GM18508 (cell line): Measurements from ENCODE around the gene SFRP5.

Source experiments
- ATAC-seq: cut with Tn5 transposase; IDR thresholded peaks from one replicate; pipeline ENCODE4 v1.9.1; 2021; ENCODE audit warnings: moderate number of reproducible peaks; ENCODE audit not compliant: insufficient read depth, unreplicated experiment

Gene SFRP5

GRCh38 chr10:97788552-97789442 is 17.0 kb upstream of the SFRP5 start:
- no peak for ATAC-seq

GRCh38 chr10:97785731-97786130 is 13.9 kb upstream of the SFRP5 start:
- no peak for ATAC-seq

GRCh38 chr10:97785231-97785630 is 13.4 kb upstream of the SFRP5 start:
- no peak for ATAC-seq

- ATAC-seq: no peak
Measured at GRCh38 chr10:97784200-97784810, 12.5 kb upstream of the SFRP5 start.

- ATAC-seq: no peak
Measured at GRCh38 chr10:97782455-97783228, 10.8 kb upstream of the SFRP5 start.

GRCh38 chr10:97781618-97782331 is 10.0 kb upstream of the SFRP5 start:
- ATAC-seq: no peak

GRCh38 chr10:97780841-97781617 is 9.2 kb upstream of the SFRP5 start:
- no peak for ATAC-seq

GRCh38 chr10:97779975-97780374 is 8.2 kb upstream of the SFRP5 start:
- no peak for ATAC-seq

- no peak for ATAC-seq
Measured at GRCh38 chr10:97779492-97779891, 7.7 kb upstream of the SFRP5 start.

- no peak for ATAC-seq
Measured at GRCh38 chr10:97778452-97779302, 6.9 kb upstream of the SFRP5 start.

GRCh38 chr10:97777143-97777542 is 5.3 kb upstream of the SFRP5 start:
- ATAC-seq: no peak

- no peak for ATAC-seq
Measured at GRCh38 chr10:97774811-97775294, 3.1 kb upstream of the SFRP5 start.

GRCh38 chr10:97773096-97773495 is 1.3 kb upstream of the SFRP5 start:
- no peak for ATAC-seq

- no peak for ATAC-seq
Measured at GRCh38 chr10:97771055-97771891, 526 bp downstream of the SFRP5 start.

- ATAC-seq: no peak
Measured at GRCh38 chr10:97770255-97770654, 1.5 kb downstream of the SFRP5 start.

- ATAC-seq: no peak
Measured at GRCh38 chr10:97768322-97769315, 3.2 kb downstream of the SFRP5 start.
